ENCODE data around the gene ANKHD1. TPM values are rescaled to one million over a fixed set of nuclear protein-coding genes. Genes with fewer than 3 reads are reported as not detected.

Gene ANKHD1
- total and polyA plus RNA-seq, 10 donors = 30.5 to 235 (median 157) TPM

GRCh38 chr5:140466981-140467742 lies 65.5 kb downstream of the ANKHD1 start:
- peaks cover 0 to 3% (median 0%) of the 10 kb centered on the region in 6 donors for H3K4me1 ChIP-seq
- TF ChIP-seq, protein P1, sequence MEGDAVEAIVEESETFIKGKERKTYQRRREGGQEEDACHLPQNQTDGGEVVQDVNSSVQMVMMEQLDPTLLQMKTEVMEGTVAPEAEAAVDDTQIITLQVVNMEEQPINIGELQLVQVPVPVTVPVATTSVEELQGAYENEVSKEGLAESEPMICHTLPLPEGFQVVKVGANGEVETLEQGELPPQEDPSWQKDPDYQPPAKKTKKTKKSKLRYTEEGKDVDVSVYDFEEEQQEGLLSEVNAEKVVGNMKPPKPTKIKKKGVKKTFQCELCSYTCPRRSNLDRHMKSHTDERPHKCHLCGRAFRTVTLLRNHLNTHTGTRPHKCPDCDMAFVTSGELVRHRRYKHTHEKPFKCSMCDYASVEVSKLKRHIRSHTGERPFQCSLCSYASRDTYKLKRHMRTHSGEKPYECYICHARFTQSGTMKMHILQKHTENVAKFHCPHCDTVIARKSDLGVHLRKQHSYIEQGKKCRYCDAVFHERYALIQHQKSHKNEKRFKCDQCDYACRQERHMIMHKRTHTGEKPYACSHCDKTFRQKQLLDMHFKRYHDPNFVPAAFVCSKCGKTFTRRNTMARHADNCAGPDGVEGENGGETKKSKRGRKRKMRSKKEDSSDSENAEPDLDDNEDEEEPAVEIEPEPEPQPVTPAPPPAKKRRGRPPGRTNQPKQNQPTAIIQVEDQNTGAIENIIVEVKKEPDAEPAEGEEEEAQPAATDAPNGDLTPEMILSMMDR (IDR thresholded peaks at IDR 0.05 in 8 of 11, conservative IDR thresholded peaks at IDR 0.05 in 3 of 11) = no peak
- TF ChIP-seq POLR2AphosphoS5 (IDR thresholded peaks at IDR 0.05) (no peak), POLR2A (IDR thresholded peaks at IDR 0.05) (no peak)
- WGBS, 5 donors = 88 to 94% (median 91%) methylated on average over 1 of the region's 1 CpG
- no peak for DNase-seq
- intact Hi-C loops (cut with DNase I; ENCODE audit: low total_unique reads) = no loop called here
- H3K4me3 ChIP-seq = no peak overlapping the region
- H3K27me3 ChIP-seq (replicated peaks in 1 of 7) = no peaks in the 10 kb centered on the region
- peaks cover 0 to 89% (median 29%) of the 10 kb centered on the region in 6 donors for H3K36me3 ChIP-seq
- H3K9me3 ChIP-seq = no peaks in the 10 kb centered on the region
- no peak overlapping the region for H3K27ac ChIP-seq

- H3K36me3 ChIP-seq = peaks cover 0 to 89% (median 34%) of the 10 kb centered on the region in 6 donors
- TF ChIP-seq POLR2AphosphoS5 (IDR thresholded peaks at IDR 0.05) (no peak), POLR2A (IDR thresholded peaks at IDR 0.05) (no peak)
- TF ChIP-seq, protein P1 (IDR thresholded peaks at IDR 0.05 in 8 of 11, conservative IDR thresholded peaks at IDR 0.05 in 3 of 11) = no peak
- intact Hi-C loops (cut with DNase I; ENCODE audit: low total_unique reads) = no loop called here
Observed at GRCh38 chr5:140468188-140468587, 66.6 kb downstream of the ANKHD1 start.

GRCh38 chr5:140469259-140469658 lies 67.6 kb downstream of the ANKHD1 start:
- H3K27ac ChIP-seq = no peak overlapping the region
- no peak for DNase-seq
- intact Hi-C loops (cut with DNase I; ENCODE audit: low total_unique reads) = no loop called here
- no peaks in the 10 kb centered on the region for H3K9me3 ChIP-seq
- H3K4me3 ChIP-seq = no peak overlapping the region
- 85 to 95% (median 87%) methylated on average over 6 of the region's 6 CpGs for WGBS, 5 donors
- peaks cover 0 to 3% (median 0%) of the 10 kb centered on the region in 6 donors for H3K4me1 ChIP-seq
- no peaks in the 10 kb centered on the region for H3K27me3 ChIP-seq (replicated peaks in 1 of 7)
- TF ChIP-seq POLR2AphosphoS5 (IDR thresholded peaks at IDR 0.05) (no peak), POLR2A (IDR thresholded peaks at IDR 0.05) (no peak)
- TF ChIP-seq, protein P1 (IDR thresholded peaks at IDR 0.05 in 8 of 11, conservative IDR thresholded peaks at IDR 0.05 in 3 of 11) = no peak
- H3K36me3 ChIP-seq = peaks cover 0 to 89% (median 31%) of the 10 kb centered on the region in 6 donors

More at GRCh38 chr5:140468188-140468587, 66.6 kb downstream of the ANKHD1 start:
- Histone ChIP-seq H3K27me3 (replicated peaks in 1 of 7) (no peaks in the 10 kb centered on the region), H3K27ac (no peak overlapping the region), H3K4me1 (peaks cover 0 to 3% (median 0%) of the 10 kb centered on the region in 6 donors), H3K4me3 (no peak overlapping the region), H3K9me3 (no peaks in the 10 kb centered on the region)
- WGBS, 5 donors = 76 to 91% (median 89%) methylated on average over 3 of the region's 3 CpGs
- DNase-seq = no peak

DNA sequence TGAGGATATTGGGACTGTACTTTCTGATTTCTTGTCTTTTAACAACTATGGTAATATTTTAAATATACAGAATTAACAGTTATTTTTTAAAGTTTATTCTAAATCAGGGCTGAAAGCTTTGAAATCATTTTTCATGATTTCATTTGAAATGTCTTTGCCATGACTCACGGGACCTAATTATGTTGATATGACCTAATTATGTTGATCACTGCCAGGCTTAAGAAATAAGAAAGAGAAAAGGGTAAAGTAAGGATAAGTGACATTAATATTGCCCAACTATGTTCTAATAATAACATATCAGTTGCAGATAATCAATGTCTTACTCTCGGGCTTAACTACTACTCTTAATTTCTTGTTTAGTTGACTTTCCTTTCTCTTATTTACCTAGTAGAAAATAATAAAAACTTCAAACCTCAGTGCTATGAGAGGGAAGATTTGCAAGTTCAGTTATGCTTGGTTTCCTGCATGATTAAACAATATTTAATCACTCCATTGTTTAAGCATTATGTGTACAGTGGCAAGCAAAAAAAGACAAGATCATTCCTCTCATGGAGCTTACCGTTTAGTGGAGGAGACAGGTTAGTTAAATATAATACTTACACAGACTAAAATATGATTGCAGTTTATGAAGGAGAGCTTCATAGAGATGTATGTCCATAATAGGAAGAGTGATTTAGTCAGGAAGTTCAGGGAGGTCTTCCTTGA lies 78.8 kb downstream of the ANKHD1 start:
- 60 to 84% (median 78%) methylated on average over 3 of the region's 3 CpGs for WGBS, 5 donors
- TF ChIP-seq POLR2A (IDR thresholded peaks at IDR 0.05) (no peak), POLR2AphosphoS5 (IDR thresholded peaks at IDR 0.05) (no peak)
- TF ChIP-seq, protein P1 (IDR thresholded peaks at IDR 0.05 in 8 of 11, conservative IDR thresholded peaks at IDR 0.05 in 3 of 11) = no peak
- Histone ChIP-seq H3K27ac (peak overlapping the region in 2 of 8 donors; percentile 6 to 34), H3K4me1 (peaks cover 0 to 9% (median 0%) of the 10 kb centered on the region in 6 donors), H3K27me3 (replicated peaks in 1 of 7) (no peaks in the 10 kb centered on the region), H3K9me3 (no peaks in the 10 kb centered on the region), H3K36me3 (peaks cover 0 to 60% (median 37%) of the 10 kb centered on the region in 6 donors), H3K4me3 (no peak overlapping the region)
- DNase-seq = no peak
- intact Hi-C loops (cut with DNase I; ENCODE audit: low total_unique reads) = no loop called here
